ENCODE measurements around the gene ERH. TPM values are rescaled to one million over a fixed set of nuclear protein-coding genes. Genes with fewer than 3 reads are reported as not detected.

ERH gene
- total RNA-seq, 1 donor from 2014 or later = 337 TPM

DNA sequence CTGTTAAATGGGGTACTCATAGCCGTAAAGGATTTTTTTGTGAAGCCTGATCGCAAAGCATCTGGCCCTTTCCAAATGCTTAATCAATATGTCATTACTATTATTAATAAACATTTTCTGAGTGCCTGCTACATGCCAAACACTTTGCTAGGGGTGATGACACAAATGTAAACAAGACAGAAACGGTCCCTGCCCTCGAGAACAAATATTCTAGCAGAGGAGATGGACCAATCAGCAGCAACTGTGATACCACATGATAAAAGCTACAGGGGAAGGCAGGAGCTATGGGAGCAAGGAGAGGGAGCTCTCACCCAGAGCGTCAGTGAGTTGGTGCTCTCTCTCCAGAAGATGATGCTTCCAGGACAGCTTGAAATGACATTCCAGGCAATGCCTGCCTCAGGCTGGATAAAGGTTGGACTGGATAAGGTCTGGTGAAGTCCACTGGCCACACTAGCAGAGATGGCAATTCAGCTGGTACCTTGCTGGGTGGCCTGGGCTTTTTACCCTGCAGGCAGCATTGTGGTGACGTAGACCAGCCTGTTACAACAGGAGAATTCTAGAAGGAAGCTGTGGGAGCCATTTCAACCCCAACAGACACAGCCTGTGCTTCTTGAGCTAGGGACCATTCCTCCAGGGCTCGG lies 41.1 kb downstream of the ERH start:
- peaks cover 2% of the 10 kb centered on the region for H3K36me3 Mint-ChIP-seq
- DNase-seq (ENCODE audit: low spot score) = no peak

DNA sequence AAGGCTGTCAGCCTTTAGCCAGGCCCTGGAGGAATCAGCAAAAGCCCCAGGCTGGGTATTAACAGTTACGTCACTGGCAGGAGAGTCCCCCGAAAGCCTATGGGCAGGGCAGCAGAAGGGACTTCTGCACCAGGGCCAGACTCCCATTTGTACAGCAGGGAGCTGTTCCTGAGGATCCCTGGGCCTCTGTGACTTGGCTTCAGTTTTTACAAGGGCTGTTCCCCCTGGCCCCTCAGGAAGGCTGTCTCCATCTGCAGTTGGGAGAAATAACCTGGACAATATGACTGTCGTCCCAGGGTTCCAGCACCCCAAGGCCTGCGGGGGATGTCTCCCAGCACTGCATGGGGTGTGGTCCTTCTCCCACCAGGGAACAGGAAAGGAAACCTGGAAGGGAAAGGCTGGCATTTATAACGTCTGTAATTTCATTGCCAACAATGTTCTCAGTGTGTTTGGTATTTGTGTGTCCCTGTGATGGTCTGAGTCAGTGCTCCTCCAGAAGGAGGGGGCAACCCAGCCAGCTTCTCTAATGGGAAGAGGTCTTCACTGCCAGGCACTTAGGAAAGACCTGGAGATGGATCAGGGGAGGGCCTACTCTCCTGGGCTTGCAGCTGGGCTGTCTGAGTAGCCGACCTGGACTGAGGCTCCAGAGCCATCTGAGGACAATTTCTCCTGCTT lies 42.4 kb downstream of the ERH start:
- H3K4me3 Mint-ChIP-seq = no peak overlapping the region

More for the DNA sequence above, 41.1 kb downstream of the ERH start:
- peaks cover 11% of the 10 kb centered on the region for H3K4me1 Mint-ChIP-seq
- TF ChIP-seq, protein P1, sequence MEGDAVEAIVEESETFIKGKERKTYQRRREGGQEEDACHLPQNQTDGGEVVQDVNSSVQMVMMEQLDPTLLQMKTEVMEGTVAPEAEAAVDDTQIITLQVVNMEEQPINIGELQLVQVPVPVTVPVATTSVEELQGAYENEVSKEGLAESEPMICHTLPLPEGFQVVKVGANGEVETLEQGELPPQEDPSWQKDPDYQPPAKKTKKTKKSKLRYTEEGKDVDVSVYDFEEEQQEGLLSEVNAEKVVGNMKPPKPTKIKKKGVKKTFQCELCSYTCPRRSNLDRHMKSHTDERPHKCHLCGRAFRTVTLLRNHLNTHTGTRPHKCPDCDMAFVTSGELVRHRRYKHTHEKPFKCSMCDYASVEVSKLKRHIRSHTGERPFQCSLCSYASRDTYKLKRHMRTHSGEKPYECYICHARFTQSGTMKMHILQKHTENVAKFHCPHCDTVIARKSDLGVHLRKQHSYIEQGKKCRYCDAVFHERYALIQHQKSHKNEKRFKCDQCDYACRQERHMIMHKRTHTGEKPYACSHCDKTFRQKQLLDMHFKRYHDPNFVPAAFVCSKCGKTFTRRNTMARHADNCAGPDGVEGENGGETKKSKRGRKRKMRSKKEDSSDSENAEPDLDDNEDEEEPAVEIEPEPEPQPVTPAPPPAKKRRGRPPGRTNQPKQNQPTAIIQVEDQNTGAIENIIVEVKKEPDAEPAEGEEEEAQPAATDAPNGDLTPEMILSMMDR (IDR thresholded peaks at IDR 0.05) = no peak
- Histone ChIP-seq H3K27me3 (no peaks in the 10 kb centered on the region), H4K20me1 (ENCODE audit: low read depth) (no peaks in the 10 kb centered on the region), H3K27ac (no peak overlapping the region), H3K4me1 (peaks cover 4% of the 10 kb centered on the region), H3K4me3 (no peak overlapping the region), H3K79me2 (ENCODE audit: low read depth) (no peaks in the 10 kb centered on the region), H3K36me3 (no peaks in the 10 kb centered on the region), H3F3A (ENCODE audit: low read depth) (no peaks in the 10 kb centered on the region), H2AFZ (replicated peaks) (no peak overlapping the region), H3K9me3 (ENCODE audit: low read depth) (no peaks in the 10 kb centered on the region), H3K4me2 (no peak overlapping the region), H3K9ac (no peak overlapping the region)
- peaks cover 4% of the 10 kb centered on the region for H3K27me3 Mint-ChIP-seq (ENCODE audit: insufficient read depth, low read depth)
- H3K27ac Mint-ChIP-seq = no peak overlapping the region
- H3K4me3 Mint-ChIP-seq = no peak overlapping the region
- H3K9me3 Mint-ChIP-seq = no peaks in the 10 kb centered on the region

DNA sequence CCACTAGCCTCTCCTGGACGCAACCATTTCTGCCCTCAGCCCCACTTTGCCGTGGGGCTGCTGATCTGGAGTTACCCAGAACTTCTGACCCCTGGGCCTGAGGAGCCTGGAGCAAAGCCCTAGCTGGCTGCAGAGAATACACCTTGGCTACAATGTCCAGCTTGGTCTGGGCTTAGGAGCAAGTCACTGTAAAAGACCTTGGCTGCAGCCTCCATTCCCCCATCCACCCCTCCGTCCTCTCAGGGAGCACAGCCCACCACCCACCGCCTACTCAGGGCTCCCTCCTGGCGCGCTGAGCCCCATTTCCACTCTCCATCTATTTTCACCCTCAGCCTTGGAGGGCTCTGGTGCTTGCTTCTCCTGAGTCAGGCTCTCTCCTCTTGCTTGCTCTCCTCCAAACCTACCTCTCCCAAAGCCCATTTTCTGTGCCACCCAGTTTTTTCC lies 42.9 kb downstream of the ERH start:
- Histone ChIP-seq H3K27me3 (no peaks in the 10 kb centered on the region), H3K36me3 (no peaks in the 10 kb centered on the region), H4K20me1 (ENCODE audit: low read depth) (no peaks in the 10 kb centered on the region), H3K9me3 (ENCODE audit: low read depth) (no peaks in the 10 kb centered on the region), H2AFZ (replicated peaks) (no peak overlapping the region), H3K4me1 (peaks cover 19% of the 10 kb centered on the region), H3K4me2 (no peak overlapping the region), H3K79me2 (ENCODE audit: low read depth) (no peaks in the 10 kb centered on the region), H3K9ac (no peak overlapping the region), H3F3A (ENCODE audit: low read depth) (no peaks in the 10 kb centered on the region), H3K27ac (no peak overlapping the region), H3K4me3 (no peak overlapping the region)
- peak overlapping the region; percentile 83 for H3K27ac Mint-ChIP-seq
- peaks cover 6% of the 10 kb centered on the region for H3K36me3 Mint-ChIP-seq
- H3K27me3 Mint-ChIP-seq (ENCODE audit: insufficient read depth, low read depth) = peaks cover 9% of the 10 kb centered on the region
- H3K4me1 Mint-ChIP-seq = peaks cover 26% of the 10 kb centered on the region
- no peak overlapping the region for H3K4me3 Mint-ChIP-seq
- no peaks in the 10 kb centered on the region for H3K9me3 Mint-ChIP-seq
- DNase-seq (ENCODE audit: low spot score) = no peak
- TF ChIP-seq, protein P1 (IDR thresholded peaks at IDR 0.05) = no peak
- TF ChIP-seq EZH2phosphoT487 (IDR thresholded peaks at IDR 0.05) = no peak
- no peak for TF ChIP-seq EZH2 (IDR thresholded peaks at IDR 0.05)

More for the DNA sequence above, 42.4 kb downstream of the ERH start:
- no peaks in the 10 kb centered on the region for H3K27me3 ChIP-seq
- H2AFZ ChIP-seq (replicated peaks) = no peak overlapping the region
- H3K4me1 ChIP-seq = peaks cover 16% of the 10 kb centered on the region
- no peak overlapping the region for H3K4me2 ChIP-seq
- no peaks in the 10 kb centered on the region for H3K9me3 Mint-ChIP-seq
- H3K9ac ChIP-seq = no peak overlapping the region
- peaks cover 3% of the 10 kb centered on the region for H3K36me3 Mint-ChIP-seq
- no peaks in the 10 kb centered on the region for H3K9me3 ChIP-seq (ENCODE audit: low read depth)
- no peaks in the 10 kb centered on the region for H4K20me1 ChIP-seq (ENCODE audit: low read depth)
- H3K27ac ChIP-seq = no peak overlapping the region
- TF ChIP-seq EZH2phosphoT487 (IDR thresholded peaks at IDR 0.05) (no peak), EZH2 (IDR thresholded peaks at IDR 0.05) (no peak)
- TF ChIP-seq, protein P1 (IDR thresholded peaks at IDR 0.05) = no peak
- H3K79me2 ChIP-seq (ENCODE audit: low read depth) = no peaks in the 10 kb centered on the region
- no peak overlapping the region for H3K4me3 ChIP-seq
- no peaks in the 10 kb centered on the region for H3F3A ChIP-seq (ENCODE audit: low read depth)
- no peaks in the 10 kb centered on the region for H3K36me3 ChIP-seq
- peaks cover 9% of the 10 kb centered on the region for H3K27me3 Mint-ChIP-seq (ENCODE audit: insufficient read depth, low read depth)
- peaks cover 22% of the 10 kb centered on the region for H3K4me1 Mint-ChIP-seq
- no peak overlapping the region for H3K27ac Mint-ChIP-seq
- no peak for DNase-seq (ENCODE audit: low spot score)
